Activated naive CD8-positive, alpha-beta T cell treated with anti-CD3 and anti-CD28 coated beads, Interleukin-2, amount 50 U/mL, for 24 hours (primary cell): ENCODE data around the gene AIFM3.

ENCODE experiments used
- ATAC-seq: fragments of 150-1000 bp; cut with Tn5 transposase; one replicate; pipeline ENCODE4 v1.10.0; 2021
- DNase-seq: peaks from one replicate; pipeline ENCODE4 v3.0.0; 2021
- H3K27ac Mint-ChIP-seq: one replicate; pipeline ENCODE4 v1.8.0; 2021; ENCODE audit warnings: mild to moderate bottlenecking, mixed read lengths
- H3K27me3 Mint-ChIP-seq: one replicate; pipeline ENCODE4 v1.8.0; 2021; ENCODE audit warnings: mixed read lengths
- H3K36me3 Mint-ChIP-seq: one replicate; pipeline ENCODE4 v1.8.0; 2021; ENCODE audit warnings: low read depth, mixed read lengths
- H3K4me1 Mint-ChIP-seq: one replicate; pipeline ENCODE4 v1.8.0; 2021; ENCODE audit warnings: mixed read lengths
- H3K4me3 Mint-ChIP-seq: one replicate; pipeline ENCODE4 v1.8.0; 2021; ENCODE audit warnings: mild to moderate bottlenecking, moderate library complexity, mixed read lengths
- H3K9me3 Mint-ChIP-seq: one replicate; pipeline ENCODE4 v1.8.0; 2021; ENCODE audit warnings: mixed read lengths

AIFM3 gene

GRCh38 chr22:20948450-20948849 lies 18.6 kb upstream of the AIFM3 start:
- ATAC-seq (no peak), DNase-seq (no peak)
- Mint-ChIP-seq H3K36me3 (peaks cover 24% of the 10 kb centered on the region), H3K27ac (no peak overlapping the region), H3K9me3 (no peaks in the 10 kb centered on the region), H3K27me3 (no peaks in the 10 kb centered on the region), H3K4me1 (peaks cover 36% of the 10 kb centered on the region), H3K4me3 (no peak overlapping the region)

- peaks cover 31% of the 10 kb centered on the region for H3K4me1 Mint-ChIP-seq
- ATAC-seq = no peak
- H3K36me3 Mint-ChIP-seq = peaks cover 26% of the 10 kb centered on the region
- no peak overlapping the region for H3K27ac Mint-ChIP-seq
- no peaks in the 10 kb centered on the region for H3K27me3 Mint-ChIP-seq
- no peaks in the 10 kb centered on the region for H3K9me3 Mint-ChIP-seq
- DNase-seq = no peak
- no peak overlapping the region for H3K4me3 Mint-ChIP-seq
Measured at GRCh38 chr22:20948989-20949388, 18.1 kb upstream of the AIFM3 start.

GRCh38 chr22:20949698-20950183 lies 17.3 kb upstream of the AIFM3 start:
- peak overlapping the region; percentile 4 for H3K27ac Mint-ChIP-seq
- no peaks in the 10 kb centered on the region for H3K27me3 Mint-ChIP-seq
- no peak overlapping the region for H3K4me3 Mint-ChIP-seq
- no peaks in the 10 kb centered on the region for H3K9me3 Mint-ChIP-seq
- DNase-seq (no peak), ATAC-seq (no peak)
- peaks cover 29% of the 10 kb centered on the region for H3K36me3 Mint-ChIP-seq
- H3K4me1 Mint-ChIP-seq = peaks cover 29% of the 10 kb centered on the region

GRCh38 chr22:20951151-20951931 lies 15.7 kb upstream of the AIFM3 start:
- peaks cover 2% of the 10 kb centered on the region for H3K27me3 Mint-ChIP-seq
- DNase-seq (no peak), ATAC-seq (no peak)
- H3K4me1 Mint-ChIP-seq = peaks cover 19% of the 10 kb centered on the region
- no peak overlapping the region for H3K27ac Mint-ChIP-seq
- H3K4me3 Mint-ChIP-seq = no peak overlapping the region
- H3K36me3 Mint-ChIP-seq = peaks cover 25% of the 10 kb centered on the region
- H3K9me3 Mint-ChIP-seq = no peaks in the 10 kb centered on the region

- ATAC-seq (no peak), DNase-seq (no peak)
- H3K9me3 Mint-ChIP-seq = no peaks in the 10 kb centered on the region
- H3K4me3 Mint-ChIP-seq = no peak overlapping the region
- H3K36me3 Mint-ChIP-seq = peaks cover 25% of the 10 kb centered on the region
- H3K4me1 Mint-ChIP-seq = peaks cover 17% of the 10 kb centered on the region
- no peak overlapping the region for H3K27ac Mint-ChIP-seq
- H3K27me3 Mint-ChIP-seq = peaks cover 6% of the 10 kb centered on the region
Measured at GRCh38 chr22:20951932-20952380, 15.1 kb upstream of the AIFM3 start.

- Mint-ChIP-seq H3K27me3 (peaks cover 6% of the 10 kb centered on the region), H3K9me3 (no peaks in the 10 kb centered on the region), H3K36me3 (peaks cover 25% of the 10 kb centered on the region), H3K27ac (peak overlapping the region; percentile 12), H3K4me3 (no peak overlapping the region), H3K4me1 (peaks cover 16% of the 10 kb centered on the region)
- DNase-seq (no peak), ATAC-seq (no peak)
Measured at GRCh38 chr22:20952544-20953341, 14.3 kb upstream of the AIFM3 start.

GRCh38 chr22:20953342-20953608 lies 13.8 kb upstream of the AIFM3 start:
- H3K27me3 Mint-ChIP-seq = peaks cover 12% of the 10 kb centered on the region
- ATAC-seq (no peak), DNase-seq (no peak)
- no peak overlapping the region for H3K27ac Mint-ChIP-seq
- no peak overlapping the region for H3K4me3 Mint-ChIP-seq
- peaks cover 25% of the 10 kb centered on the region for H3K36me3 Mint-ChIP-seq
- peaks cover 16% of the 10 kb centered on the region for H3K4me1 Mint-ChIP-seq
- no peaks in the 10 kb centered on the region for H3K9me3 Mint-ChIP-seq

GRCh38 chr22:20953668-20954500 lies 13.2 kb upstream of the AIFM3 start:
- Mint-ChIP-seq H3K27me3 (peaks cover 17% of the 10 kb centered on the region), H3K4me1 (peaks cover 15% of the 10 kb centered on the region), H3K36me3 (peaks cover 25% of the 10 kb centered on the region), H3K9me3 (no peaks in the 10 kb centered on the region), H3K27ac (no peak overlapping the region), H3K4me3 (no peak overlapping the region)
- DNase-seq (no peak), ATAC-seq (no peak)

DNA sequence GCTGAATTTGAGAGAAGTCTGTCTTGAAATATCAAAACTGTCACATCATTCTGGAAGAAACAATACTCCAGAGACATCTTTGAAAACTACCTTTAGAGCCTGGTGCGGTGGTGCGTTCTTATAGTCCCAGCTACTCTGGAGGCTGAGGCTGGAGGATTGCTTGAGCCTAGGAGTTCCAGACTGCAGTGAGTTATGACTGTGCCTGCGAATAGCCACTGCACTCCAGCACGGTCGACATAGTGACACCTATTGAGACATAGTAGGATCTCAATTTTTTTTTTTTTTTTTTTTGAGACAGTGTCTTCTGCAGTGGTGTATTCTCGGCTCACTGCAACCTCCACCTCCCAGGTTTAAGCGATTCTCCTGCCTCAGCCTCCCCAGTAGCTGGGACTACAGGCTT lies 11.5 kb upstream of the AIFM3 start:
- Mint-ChIP-seq H3K27ac (no peak overlapping the region), H3K4me3 (no peak overlapping the region), H3K4me1 (peaks cover 9% of the 10 kb centered on the region), H3K27me3 (peaks cover 22% of the 10 kb centered on the region), H3K36me3 (peaks cover 14% of the 10 kb centered on the region), H3K9me3 (no peaks in the 10 kb centered on the region)
- DNase-seq = no peak
- ATAC-seq = peak; percentile 28

- Mint-ChIP-seq H3K27me3 (peaks cover 23% of the 10 kb centered on the region), H3K4me3 (peak overlapping the region; percentile 40), H3K9me3 (no peaks in the 10 kb centered on the region), H3K27ac (no peak overlapping the region), H3K4me1 (peaks cover 10% of the 10 kb centered on the region), H3K36me3 (peaks cover 14% of the 10 kb centered on the region)
- DNase-seq = no peak
- ATAC-seq = no peak
Measured at GRCh38 chr22:20956258-20957101, 10.6 kb upstream of the AIFM3 start.

GRCh38 chr22:20957102-20957682 lies 9.9 kb upstream of the AIFM3 start:
- H3K27ac Mint-ChIP-seq = no peak overlapping the region
- no peak for DNase-seq
- ATAC-seq = no peak
- H3K9me3 Mint-ChIP-seq = no peaks in the 10 kb centered on the region
- peaks cover 14% of the 10 kb centered on the region for H3K36me3 Mint-ChIP-seq
- H3K4me3 Mint-ChIP-seq = peak overlapping the region; percentile 40
- H3K4me1 Mint-ChIP-seq = peaks cover 14% of the 10 kb centered on the region
- peaks cover 23% of the 10 kb centered on the region for H3K27me3 Mint-ChIP-seq

GRCh38 chr22:20957683-20958431 lies 9.2 kb upstream of the AIFM3 start:
- Mint-ChIP-seq H3K4me3 (peak overlapping the region; percentile 29), H3K9me3 (no peaks in the 10 kb centered on the region), H3K27me3 (peaks cover 24% of the 10 kb centered on the region), H3K27ac (no peak overlapping the region), H3K4me1 (peaks cover 14% of the 10 kb centered on the region), H3K36me3 (peaks cover 9% of the 10 kb centered on the region)
- DNase-seq (no peak), ATAC-seq (no peak)
